Kidney (tissue), 14 donors: ENCODE results near the gene C17orf75. TPM values are rescaled to one million over a fixed set of nuclear protein-coding genes. Genes with fewer than 3 reads are reported as not detected.

Experiments used
- DNase-seq, 5 donors: peaks; one replicate each; pipeline ENCODE4 v3.0.0-alpha.2; 2013 to 2020
- FAIRE-seq: peaks from 2 replicates; lab custom pipeline; 2012; peaks lifted over from hg19 to GRCh38; lab: Jason Lieb, UNC
- H3K27ac ChIP-seq, 2 donors: one replicate each; pipeline ENCODE4 v1.7.0; 2013; ENCODE audit warnings: low read depth in 2 of 2, low read length in 2 of 2, inconsistent platforms in 1 of 2
- H3K27me3 ChIP-seq: one replicate; pipeline ENCODE4 v1.7.1; 2013; ENCODE audit warnings: low read length, inconsistent platforms; ENCODE audit not compliant: control insufficient read depth, insufficient read depth
- H3K36me3 ChIP-seq, 3 donors: one replicate each; pipeline versions ENCODE4 v1.7.0 to v1.7.1; 2013; ENCODE audit warnings: low read length in 3 of 3, control low read depth in 1 of 3, inconsistent platforms in 1 of 3; ENCODE audit not compliant: insufficient read depth in 3 of 3, control insufficient read depth in 2 of 3
- H3K4me1 ChIP-seq, 3 donors: one replicate each; pipeline versions ENCODE4 v1.7.0 to v1.7.1; 2013; ENCODE audit warnings: low read length in 3 of 3, inconsistent platforms in 1 of 3, low read depth in 1 of 3; ENCODE audit not compliant: control insufficient read depth in 2 of 3, insufficient read depth in 2 of 3
- H3K4me3 ChIP-seq, 3 donors: one replicate each; pipeline versions ENCODE4 v1.7.0 to v1.8.1; 2013; ENCODE audit warnings: low read length in 3 of 3, control low read depth in 1 of 3, inconsistent platforms in 1 of 3
- H3K9ac ChIP-seq, 3 donors: one replicate each; pipeline versions ENCODE4 v1.7.0 to v1.7.1; 2013; ENCODE audit warnings: low read length in 3 of 3, control low read depth in 1 of 3, inconsistent platforms in 1 of 3
- H3K9me3 ChIP-seq, 3 donors: one replicate each; pipeline versions ENCODE4 v1.7.0 to v1.7.1; 2013; ENCODE audit warnings: low read length in 3 of 3, control low read depth in 1 of 3, inconsistent platforms in 1 of 3; ENCODE audit not compliant: control insufficient read depth in 2 of 3, insufficient read depth in 1 of 3
- intact Hi-C: fragments of 100-400 bp; cut with DNase I; formaldehyde crosslinking; loops from one replicate; pipeline ENCODE4 v1.11.1; 2022
- polyA plus RNA-seq: library from polyadenylated mRNA; stranded (reverse); fragments of 350-450 nt; fragmentation: Illumina TruSeq; extraction: RNeasy Lipid Tissue Mini Kit (QIAGEN cat#74804); gene quantifications from one replicate; pipeline ENCODE4 v1.2.3, GENCODE V29; 2014; ENCODE audit warnings: low read depth, low replicate concordance; ENCODE audit not compliant: insufficient read depth
- total RNA-seq: library from RNA; stranded (reverse); fragmentation: NEBNext Ultra II Directional; extraction: Animal tissue kit (Norgen Biotek cat#: 25700); gene quantifications from one replicate; pipeline ENCODE4 v1.2.1, GENCODE V29; 2021
- TF ChIP-seq, protein P1 (sequence below): IDR thresholded peaks from 3 replicates; pipeline ENCODE4 v1.5.1; 2012; ENCODE audit warnings: mild to moderate bottlenecking, moderate library complexity, borderline replicate concordance; ENCODE audit not compliant: insufficient read depth; ENCODE audit errors: extremely low read depth
- donor health status: control.
- donor health status: control.
- donor health status: control.
- donor health status: control.
- donor health status: control.
- donor health status: DM: yes; HTN: yes; CAD: no.
- donor health status: Normal renal cell carcinoma (clear cell type).

Gene C17orf75
- total and polyA plus RNA-seq, 2 donors from 2014 or later: 19.4 to 31.6 TPM

DNA sequence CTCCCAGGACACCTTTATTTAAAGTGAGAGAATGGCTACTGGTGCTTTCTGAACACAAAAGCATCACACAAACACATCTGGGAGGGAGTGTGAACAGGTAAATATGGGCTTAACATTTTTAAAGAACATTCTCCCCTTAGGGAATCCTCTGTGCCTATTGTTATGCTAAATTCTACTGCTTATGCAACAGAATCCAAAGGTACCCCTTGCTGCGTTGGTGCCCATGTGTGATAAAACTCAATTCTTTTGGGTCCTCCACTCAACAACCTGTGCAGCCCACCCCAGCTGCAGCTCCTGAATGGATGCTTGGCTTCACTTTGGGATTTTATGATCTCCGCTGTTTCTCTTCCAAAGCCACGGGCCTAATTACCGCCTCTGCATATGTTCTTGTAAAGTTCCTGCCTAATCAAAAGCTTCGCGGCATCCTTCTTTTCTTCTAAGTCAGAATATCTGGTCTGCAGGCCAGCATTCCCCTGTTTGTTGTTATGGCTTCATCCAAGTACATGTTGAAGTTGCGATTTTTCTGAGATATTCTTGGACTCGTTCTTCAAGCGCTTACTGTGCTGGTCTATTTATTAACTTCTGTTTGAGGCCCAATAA is 52.4 kb downstream of the C17orf75 start:
- Histone ChIP-seq H3K4me3 (no peak overlapping the region), H3K36me3 (no peaks in the 10 kb centered on the region), H3K4me1 (no peaks in the 10 kb centered on the region), H3K27ac (no peak overlapping the region), H3K9ac (no peak overlapping the region), H3K27me3 (no peaks in the 10 kb centered on the region), H3K9me3 (no peaks in the 10 kb centered on the region)
- DNase-seq: no peak
- intact Hi-C loops: no loop called here
- FAIRE-seq: no peak
- TF ChIP-seq, protein P1, sequence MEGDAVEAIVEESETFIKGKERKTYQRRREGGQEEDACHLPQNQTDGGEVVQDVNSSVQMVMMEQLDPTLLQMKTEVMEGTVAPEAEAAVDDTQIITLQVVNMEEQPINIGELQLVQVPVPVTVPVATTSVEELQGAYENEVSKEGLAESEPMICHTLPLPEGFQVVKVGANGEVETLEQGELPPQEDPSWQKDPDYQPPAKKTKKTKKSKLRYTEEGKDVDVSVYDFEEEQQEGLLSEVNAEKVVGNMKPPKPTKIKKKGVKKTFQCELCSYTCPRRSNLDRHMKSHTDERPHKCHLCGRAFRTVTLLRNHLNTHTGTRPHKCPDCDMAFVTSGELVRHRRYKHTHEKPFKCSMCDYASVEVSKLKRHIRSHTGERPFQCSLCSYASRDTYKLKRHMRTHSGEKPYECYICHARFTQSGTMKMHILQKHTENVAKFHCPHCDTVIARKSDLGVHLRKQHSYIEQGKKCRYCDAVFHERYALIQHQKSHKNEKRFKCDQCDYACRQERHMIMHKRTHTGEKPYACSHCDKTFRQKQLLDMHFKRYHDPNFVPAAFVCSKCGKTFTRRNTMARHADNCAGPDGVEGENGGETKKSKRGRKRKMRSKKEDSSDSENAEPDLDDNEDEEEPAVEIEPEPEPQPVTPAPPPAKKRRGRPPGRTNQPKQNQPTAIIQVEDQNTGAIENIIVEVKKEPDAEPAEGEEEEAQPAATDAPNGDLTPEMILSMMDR: no peak

DNA sequence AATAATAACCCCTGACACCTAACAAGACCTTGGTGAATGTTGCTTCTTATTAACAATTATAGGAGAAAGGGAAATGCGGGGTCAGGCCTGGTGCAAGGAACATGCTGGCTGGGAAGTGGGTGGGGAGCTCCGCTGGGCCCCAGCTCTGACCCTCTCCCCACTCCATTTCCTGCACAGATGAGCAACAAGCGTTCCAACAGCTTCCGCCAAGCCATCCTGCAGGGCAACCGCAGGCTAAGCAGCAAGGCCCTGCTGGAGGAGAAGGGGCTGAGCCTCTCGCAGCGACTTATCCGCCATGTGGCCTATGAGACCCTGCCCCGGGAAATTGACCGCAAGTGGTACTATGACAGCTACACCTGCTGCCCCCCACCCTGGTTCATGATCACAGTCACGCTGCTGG is 53.4 kb downstream of the C17orf75 start:
- H3K9ac ChIP-seq: no peak overlapping the region
- DNase-seq: no peak

DNA sequence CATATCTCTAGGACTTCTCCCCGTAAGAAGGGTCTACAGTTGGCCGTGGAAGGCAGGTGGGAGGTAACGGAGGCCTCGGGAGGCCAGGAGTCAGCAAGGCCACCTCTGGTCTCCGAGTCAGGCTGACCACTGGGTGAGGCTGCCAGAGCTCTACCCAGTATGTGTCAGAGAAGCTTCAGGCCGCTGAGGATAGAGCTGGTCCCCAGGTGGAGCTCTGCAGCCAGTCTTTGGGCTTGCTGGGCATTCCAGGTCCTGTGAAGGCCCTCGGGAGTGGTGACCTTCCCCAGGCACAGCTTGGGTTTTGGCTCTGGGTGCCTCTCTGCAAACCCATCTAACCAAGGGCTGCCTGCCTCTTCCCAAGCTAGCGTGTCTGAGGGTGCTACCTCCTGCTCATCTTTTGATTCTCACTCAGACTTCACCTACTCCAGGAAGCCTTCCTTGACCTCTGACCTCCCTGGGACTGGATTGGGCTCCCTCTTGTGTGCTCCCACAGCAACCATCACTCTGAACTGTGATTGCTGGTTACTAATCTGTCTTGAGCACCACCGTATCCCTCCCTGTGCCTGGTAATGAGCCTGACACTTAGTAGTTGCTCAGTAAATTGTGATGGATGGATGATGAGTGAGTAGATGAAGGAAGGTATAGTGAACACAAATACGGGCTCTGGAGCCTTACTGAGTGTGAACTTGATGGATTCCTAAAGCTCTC is 54.0 kb downstream of the C17orf75 start:
- intact Hi-C loops: no loop called here
- no peak for FAIRE-seq

More for the DNA sequence above, 53.4 kb downstream of the C17orf75 start:
- no peaks in the 10 kb centered on the region for H3K27me3 ChIP-seq
- no peak overlapping the region for H3K27ac ChIP-seq
- TF ChIP-seq, protein P1: no peak
- H3K4me1 ChIP-seq: no peaks in the 10 kb centered on the region
- intact Hi-C loops: no loop called here
- no peak for FAIRE-seq
- no peak overlapping the region for H3K4me3 ChIP-seq
- no peaks in the 10 kb centered on the region for H3K36me3 ChIP-seq
- H3K9me3 ChIP-seq: no peaks in the 10 kb centered on the region

More for the DNA sequence above, 54.0 kb downstream of the C17orf75 start:
- Histone ChIP-seq H3K4me1 (no peaks in the 10 kb centered on the region), H3K9me3 (no peaks in the 10 kb centered on the region), H3K27ac (no peak overlapping the region), H3K36me3 (no peaks in the 10 kb centered on the region), H3K9ac (no peak overlapping the region), H3K27me3 (no peaks in the 10 kb centered on the region), H3K4me3 (no peak overlapping the region)
- DNase-seq: no peak
- TF ChIP-seq, protein P1: no peak
